GM19463 (cell line): ENCODE data around the gene TRAF3IP3.

Experiments used
- ATAC-seq: cut with Tn5 transposase; IDR thresholded peaks from one replicate; pipeline ENCODE4 v1.9.1; 2021; ENCODE audit warnings: mild to moderate bottlenecking, moderate library complexity; ENCODE audit not compliant: unreplicated experiment

The TRAF3IP3 gene

DNA sequence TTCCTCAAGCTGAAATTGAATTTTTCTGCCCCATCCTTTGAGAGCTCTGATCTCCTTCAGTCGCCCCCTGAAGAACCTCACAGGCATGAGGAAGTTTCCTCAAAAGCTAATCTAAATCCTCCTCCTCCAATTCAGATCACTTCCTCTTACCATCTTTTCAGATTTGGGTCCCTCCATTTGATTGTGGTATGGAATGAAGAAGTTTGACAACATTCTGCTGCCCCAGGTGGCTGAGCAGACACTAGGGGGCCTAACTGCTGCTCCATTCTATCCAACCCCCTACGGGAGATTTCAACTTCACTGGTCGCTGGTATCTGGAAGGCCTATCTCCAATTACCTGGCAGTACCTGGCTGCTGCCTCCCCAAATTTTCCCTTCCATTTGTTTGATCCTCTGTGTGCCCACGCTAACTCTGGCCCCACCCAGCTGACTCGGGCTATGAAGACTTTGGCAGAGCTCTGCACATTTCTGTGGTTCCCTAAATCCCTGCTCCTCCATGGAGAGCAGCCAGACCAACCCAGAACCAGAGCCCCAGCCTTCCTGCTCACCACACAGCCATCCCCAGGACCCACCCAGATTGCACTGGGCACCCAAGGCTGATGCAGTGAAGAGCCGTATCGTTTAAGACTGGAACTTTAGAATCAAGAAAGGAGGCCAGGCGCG is 42.3 kb downstream of the TRAF3IP3 start:
- no peak for ATAC-seq

DNA sequence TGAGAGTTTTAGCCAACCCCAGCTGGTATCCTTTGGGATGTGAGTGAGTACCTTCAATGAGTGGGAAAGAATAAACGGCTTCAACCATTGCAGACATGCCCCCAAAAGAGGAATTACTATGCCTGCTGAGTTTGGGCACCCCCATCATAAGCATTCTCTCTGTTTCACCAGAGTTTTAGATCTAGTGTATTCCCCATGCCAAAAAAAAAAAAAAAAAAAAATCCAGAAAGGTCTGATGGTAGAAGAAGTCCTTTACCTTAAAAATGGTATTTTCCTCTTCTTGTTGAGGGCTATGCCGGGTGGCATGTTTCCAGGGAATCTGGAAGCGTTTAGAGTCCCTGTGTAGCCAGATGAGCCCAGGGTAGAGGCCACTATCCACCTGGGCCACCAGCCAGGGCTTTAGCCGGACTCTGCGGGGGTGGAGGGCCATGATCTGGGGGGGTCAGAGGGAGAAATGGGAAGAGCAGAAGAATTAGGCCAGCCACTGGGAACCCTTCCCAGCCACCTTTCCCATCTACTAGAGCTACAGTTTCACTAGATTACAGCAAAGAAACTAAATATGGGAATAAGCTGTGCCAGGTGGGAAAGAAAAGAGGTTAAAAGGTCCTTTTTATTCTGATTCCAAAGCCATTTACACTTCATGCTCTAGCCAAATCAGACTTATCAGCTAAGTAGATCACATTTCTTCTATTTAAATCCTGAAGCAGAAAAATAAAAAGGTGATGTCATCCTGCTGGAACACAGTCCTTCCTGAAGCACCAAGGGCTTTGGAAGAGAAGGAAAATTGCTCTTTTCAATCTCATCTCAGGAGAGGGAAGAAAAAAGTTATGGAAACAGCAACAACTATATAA is 45.4 kb downstream of the TRAF3IP3 start:
- ATAC-seq, result no peak

DNA sequence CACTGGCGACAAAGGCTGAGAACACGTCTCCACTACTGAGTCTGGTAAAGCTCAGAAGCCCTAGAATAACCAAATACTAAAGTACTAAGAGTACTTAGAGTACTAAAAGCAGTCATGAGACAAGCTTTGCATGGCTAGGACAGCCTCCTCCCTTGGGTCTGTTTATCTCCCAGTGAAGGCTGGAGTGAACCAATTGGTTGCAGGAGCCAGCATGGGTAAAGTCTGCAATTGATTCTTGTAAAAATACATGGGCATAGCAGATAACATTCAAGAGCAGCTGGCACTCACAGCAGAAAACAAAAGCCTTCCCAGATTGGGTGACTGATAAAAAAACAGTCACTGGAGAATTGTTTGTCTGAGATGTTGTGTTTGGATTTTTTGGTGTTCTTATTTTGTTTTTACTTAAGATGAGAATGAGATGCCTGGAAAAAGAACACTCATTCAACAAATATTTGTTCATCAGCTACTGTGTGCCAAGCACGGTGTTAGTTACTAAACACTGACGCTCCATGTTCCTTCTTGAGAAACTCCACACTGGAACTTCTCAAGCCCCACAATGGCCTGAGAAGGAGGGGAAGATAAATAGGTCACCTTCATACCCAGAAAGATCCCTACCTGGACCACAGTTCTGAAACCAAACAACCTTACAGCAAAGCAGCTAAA is 46.4 kb downstream of the TRAF3IP3 start:
- ATAC-seq, result no peak

DNA sequence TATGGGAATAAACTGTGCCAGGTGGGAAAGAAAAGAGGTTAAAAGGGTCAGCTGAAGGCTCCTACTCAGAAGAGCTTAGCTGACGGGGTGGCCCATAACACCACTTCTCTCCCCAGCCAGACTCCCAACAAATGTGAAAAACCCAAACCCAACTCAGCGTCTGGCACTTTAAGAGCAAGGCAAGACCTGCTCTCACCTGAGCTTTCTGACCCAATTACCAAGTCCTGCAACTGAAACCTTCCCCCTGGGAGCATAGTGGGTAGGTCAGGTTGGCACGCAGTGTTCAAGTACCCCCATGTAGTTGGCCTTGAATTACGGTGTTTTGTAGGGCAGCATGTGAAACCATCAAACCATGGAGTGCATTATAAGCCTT is 46.9 kb downstream of the TRAF3IP3 start:
- ATAC-seq, result no peak

DNA sequence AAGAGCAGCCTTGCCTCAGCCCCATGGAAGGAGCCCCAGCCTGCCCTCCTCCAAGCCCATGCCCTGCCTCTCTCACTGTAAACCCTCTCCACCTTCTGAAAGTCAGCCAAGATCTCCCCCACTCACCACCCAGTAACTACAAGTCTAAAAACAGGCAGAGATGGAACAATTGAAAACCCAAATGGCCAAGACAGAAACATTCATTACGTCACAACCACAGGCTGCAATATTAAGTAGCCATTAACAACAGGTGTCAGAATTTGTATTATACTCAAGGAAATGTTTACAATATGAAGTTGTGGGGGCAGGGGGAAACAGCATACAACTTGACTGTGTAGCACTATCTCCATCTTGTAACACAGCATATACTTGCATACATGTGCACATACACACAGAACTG is 47.7 kb downstream of the TRAF3IP3 start:
- ATAC-seq, result no peak

DNA sequence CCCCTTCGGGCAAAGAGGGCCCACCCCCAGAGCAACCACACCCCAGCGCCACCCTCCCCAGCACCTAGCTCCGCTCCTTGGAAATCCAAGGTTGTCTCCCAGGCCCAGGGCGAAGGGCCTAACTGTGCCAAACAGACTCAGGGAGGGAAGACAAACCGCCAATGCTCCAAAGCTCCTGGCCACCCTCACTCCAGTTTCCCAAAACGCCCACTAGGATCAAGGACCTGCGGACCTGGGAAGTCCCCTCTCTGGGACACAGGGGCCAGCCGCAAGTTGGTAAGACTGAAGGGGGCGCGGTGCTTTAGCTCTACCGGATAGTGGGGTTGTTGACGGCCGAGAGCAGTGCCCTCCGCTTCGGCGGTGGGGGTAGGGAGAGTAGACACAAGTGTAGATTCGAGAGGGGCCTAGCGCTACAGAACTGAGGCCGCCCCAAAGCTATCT is 49.5 kb downstream of the TRAF3IP3 start:
- no peak for ATAC-seq

DNA sequence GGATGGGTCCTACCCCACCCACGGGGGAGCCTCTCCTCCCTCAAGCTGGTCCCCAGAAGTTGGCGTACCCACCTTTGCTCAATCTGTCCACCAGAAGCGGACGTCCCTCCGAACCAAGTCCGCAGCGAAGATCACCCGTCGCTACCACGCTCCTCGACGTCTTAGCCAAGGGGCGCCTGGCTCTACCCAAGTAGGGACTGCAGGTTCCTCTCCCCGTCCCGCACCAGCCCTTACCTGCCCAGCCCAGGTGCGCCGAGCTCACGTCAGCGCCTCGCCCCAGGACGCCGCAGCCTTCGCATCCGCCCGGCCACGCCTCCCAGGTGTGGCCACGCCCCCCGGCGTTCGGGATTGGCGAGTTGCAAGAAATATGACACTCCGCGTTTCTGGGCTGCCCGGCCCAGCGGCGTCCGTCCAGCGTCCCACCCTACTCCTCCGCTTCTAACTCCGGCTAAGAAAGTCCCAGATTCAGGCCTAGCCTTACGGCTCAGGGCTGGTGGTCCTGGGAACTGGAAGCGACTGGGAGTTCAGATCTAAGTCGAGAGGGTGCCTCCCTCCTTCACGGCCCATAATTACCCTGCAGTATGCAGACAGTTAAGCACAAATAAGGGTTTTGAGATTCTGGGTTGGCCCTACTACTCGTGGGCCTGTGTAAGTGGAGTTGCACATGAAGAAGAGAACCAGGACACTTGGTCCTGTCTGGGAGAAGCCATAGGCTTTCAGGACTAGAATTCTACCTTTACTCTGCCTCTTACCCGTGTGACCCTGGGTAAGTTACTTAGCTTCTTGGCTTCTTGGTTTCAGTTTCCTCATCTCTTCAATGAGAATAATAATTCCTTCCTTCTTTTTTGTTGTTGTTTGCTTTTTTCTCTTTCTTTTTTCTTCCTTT is 50.3 kb downstream of the TRAF3IP3 start, which contains the start of gene IRF6:
Gene IRF6, minus strand, starts transcription at position 268 of the 886 bp plus-strand sequence. CDS start 4,729 bp downstream, outside the sequence.
- ATAC-seq, result peak; percentile 71

DNA sequence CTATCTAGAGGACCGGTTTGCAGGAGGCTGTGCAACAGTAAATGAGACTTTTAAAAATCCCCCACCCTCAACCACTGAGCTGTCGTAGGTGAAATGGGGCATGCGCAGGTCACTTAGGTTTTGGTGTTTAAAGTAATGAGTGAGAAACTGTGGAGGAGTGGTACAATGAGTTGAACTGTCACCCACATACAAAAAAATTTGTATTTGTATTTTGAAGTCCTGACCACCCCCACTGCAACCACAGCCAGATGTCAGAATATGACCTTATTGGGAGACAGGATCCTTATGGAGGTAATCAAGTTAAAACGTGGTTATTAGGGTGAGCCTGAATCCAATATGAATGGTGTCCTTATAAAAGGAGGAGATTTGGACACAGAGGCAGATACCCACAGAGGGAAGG is 51.7 kb downstream of the TRAF3IP3 start:
- ATAC-seq, result no peak

DNA sequence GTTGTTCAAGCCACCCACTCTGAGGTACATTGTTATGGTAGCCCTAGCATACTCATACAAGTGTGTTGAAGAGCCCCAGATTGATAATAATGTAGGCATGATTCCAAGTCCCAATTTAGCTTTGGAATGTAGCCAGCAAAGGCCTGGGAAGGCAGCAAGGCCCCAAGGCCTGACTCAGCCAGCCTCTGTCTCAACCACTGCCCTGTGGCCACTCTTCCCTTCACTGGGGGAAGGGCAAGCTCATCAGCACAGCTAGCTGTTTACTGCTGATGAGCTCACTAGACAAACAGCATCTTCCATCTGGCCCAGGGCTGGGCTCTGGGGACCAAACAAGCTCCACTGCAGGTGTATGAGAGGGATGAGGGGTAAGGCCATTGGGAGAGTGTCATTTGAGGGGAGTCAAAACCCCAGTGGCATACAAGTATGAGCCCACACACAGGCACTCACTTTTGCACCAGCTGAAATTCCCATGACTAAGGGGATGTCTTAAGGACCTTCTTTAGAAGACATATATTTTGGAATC is 52.3 kb downstream of the TRAF3IP3 start:
- no peak for ATAC-seq

DNA sequence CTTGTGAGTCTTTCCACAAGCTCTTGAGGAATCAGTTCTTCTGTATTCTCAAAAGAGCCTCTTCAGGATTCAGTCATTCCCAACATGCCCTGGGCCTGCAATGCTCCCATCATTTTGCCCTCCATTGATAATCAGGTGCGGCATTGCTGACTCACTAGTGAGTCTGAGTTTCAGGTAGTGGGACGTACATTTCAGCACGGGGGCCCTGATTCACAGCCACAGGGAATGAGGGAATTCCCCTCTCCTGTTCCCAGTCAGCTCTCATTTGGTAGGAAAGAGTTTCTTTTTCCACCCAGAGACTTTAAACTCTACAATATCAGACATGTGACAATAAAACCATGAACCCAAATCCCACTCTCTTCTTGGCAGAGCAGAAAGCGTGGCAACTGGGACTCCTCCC is 53.8 kb downstream of the TRAF3IP3 start:
- ATAC-seq, result no peak

DNA sequence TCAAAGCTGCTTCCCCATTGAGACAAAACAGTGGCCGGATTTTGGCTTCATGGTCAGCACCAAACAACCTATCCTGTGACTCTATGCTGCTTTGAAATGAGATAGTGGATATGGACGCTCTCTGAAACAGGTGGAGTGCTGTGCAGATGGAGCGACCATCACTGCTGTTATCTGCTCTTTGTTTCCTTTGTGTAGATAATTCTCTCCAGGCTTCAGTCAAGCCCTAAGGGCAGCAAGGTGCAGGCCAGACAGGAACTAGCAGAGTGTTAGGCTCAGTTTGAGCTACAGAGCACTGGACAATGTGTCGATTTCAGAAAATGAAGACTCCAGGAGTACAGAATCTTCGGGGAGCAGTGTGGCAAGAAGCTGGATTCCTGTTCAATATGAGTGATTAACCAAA is 54.9 kb downstream of the TRAF3IP3 start:
- no peak for ATAC-seq

DNA sequence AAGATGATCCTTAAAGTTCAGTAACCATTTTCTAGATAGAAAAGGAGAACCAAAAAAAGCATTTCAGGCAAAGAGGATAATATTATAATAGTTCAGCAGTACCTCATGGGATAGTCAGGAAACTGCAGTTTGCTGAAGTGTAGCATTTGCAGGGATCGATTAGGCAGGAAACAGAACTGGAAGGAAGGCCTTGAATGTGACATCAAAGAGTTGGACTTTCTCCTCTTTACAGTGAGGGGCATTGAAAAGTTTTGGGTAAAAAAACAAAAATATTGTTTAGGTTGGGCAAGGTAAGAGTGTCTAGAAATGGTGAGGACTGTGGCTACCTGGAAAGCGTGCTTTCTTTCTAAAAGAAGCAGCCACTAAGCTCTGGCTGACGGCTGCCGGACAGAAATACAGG is 58.0 kb downstream of the TRAF3IP3 start:
- ATAC-seq, result no peak

DNA sequence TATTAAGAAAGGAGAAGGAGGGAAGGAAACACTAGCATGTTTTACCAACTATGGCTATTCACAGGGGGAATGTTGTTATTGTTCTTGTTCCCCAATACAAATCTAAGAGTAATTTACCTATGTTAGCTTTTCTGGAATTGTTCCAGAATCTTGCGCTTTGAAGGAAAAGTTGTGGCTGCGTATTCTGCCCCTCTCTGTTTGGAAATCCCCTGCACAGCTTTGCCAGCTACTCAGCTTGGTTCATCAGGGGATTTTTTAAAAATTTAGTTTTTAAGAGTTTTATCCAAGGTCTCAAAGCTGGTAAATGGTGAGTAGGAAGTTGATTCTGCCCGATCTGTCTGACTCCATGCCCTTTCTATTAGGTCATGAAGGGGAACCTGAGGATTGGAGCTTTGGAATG is 59.6 kb downstream of the TRAF3IP3 start:
- ATAC-seq, result no peak

DNA sequence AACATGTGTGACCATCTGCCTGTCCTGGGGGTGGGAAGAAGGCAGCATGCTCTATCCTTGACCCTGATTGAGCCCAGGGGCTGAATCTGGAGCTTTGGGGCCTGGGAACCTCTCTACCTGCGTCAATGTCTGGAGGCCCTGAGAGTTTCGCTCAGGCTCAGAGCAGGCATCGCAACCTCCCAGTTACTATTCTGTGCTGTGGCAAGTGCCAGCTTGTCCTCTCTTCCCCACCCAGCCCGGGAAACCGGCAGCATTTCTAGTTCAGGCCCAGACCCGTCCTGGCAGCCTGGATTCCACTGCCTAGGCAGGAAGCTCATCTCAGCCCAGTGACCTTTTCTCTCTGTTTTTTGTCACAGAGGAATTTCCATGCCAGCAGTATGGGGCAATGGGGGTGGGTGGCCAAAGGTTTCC is 60.1 kb downstream of the TRAF3IP3 start:
- ATAC-seq, result no peak

DNA sequence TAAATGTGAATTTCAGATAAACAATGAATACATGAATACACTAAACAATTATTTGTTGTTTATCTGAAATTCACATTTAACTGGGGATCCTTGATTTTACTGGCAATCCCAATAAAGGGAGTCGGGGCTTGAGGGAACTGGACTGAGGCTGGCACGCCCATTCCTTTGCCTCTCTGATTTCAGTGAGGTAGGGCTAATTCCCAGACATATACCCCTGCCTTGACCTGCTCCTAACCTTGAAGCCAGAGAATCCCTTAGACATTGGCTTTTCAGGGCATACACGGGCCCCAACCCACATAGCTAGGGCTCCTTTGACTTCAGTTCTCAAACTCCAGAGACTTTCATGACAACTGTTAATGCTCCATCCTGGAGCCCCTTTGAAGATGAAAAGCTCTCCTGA is 61.1 kb downstream of the TRAF3IP3 start:
- ATAC-seq, result no peak

DNA sequence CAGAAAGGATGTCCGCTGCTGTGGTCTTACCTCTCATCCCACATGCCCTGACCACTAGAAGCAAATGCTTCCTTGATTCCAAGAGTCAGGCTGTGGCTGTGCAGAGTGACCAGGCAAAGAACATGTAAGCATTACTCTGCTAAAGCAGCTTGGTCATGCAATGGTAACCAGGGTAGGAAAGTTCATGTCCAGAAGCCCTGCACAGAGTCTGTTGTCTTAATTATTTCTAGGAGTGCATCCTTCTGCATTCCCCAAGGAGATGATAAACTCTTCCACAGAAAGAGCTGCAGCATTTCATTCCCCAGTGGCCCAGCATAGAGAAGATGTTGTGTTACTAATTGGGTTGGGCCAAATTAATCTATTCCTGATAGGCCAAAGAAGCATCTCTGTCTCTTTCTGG is 61.8 kb downstream of the TRAF3IP3 start:
- no peak for ATAC-seq

DNA sequence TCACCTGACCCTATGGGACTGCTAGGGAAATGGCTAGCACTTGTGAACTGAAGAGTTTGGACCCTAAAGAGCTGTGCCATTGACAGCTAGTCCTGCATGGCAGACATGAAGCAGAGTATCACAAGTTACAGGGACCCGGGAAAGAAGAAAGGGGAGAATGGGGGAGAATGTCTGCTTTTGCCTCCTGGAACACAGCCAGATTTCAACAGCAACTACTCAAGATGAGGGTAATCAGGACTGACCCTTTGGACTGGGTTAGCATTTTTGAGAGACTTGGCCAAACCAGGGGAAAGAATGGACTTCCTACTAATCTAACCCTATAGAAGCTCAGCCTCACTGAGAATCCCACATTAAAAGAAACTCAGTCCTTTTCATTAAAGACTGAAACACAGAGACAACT is 63.2 kb downstream of the TRAF3IP3 start:
- ATAC-seq, result no peak

DNA sequence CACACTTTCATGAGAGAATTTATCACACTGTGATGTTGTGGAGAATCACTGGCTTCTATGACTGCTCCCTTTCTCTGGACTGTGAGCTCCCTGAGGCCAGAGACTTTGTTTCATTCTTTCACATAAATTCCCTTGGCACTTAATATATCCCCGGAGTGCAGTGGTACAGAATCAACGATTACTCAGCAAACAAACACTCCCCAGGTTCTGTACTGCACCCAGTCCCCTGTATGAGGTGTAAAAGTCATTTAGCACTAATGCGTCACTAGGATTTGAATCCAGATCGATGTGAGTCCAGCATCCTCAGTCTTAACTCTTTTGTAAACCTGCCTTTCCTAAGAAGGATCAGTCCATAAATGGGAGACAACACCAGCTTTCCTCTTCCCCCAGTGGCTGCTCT is 65.1 kb downstream of the TRAF3IP3 start:
- no peak for ATAC-seq

DNA sequence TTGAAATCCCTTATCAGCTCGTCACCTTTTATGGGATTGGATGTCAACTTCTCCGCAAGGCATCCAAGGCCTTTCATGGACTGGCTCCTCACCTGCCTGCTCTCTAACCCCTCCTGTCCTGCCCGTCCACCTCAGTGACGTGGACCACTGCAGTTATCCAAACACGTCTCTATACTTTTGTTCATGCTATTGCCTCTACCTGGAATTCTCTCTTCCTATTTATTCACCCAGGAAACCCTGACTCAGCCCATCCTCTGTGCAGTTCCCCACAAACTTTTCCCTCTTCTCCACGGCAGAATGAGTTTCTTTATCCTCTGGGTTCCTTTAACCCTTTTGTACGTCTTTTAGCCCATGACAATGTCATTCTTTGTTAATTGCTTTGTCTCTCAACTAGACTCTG is 66.9 kb downstream of the TRAF3IP3 start:
- ATAC-seq, result no peak
